Mesenchymal stem cell (in vitro differentiated cells and primary cell): ENCODE results near the gene DPH1. TPM values are rescaled to one million over a fixed set of nuclear protein-coding genes. Genes with fewer than 3 reads are reported as not detected.
"Not testable (repeated sequence)": the region's sequence is repeated elsewhere in the genome, so short reads cannot be mapped to it uniquely, and the experiment has no call there.

Experiments
- DNase-seq: peaks from one replicate; pipeline ENCODE4 v3.0.0-alpha.2; 2013
- H2AFZ ChIP-seq: one replicate; pipeline ENCODE4 v1.6.1; 2013; ENCODE audit warnings: low read depth, mild to moderate bottlenecking, control low read depth, inconsistent platforms, low read length, moderate library complexity
- H2AK5ac ChIP-seq: 2 replicates; pipeline ENCODE4 v1.6.1; 2013; ENCODE audit warnings: low read length, moderate library complexity, mild to moderate bottlenecking, inconsistent platforms; ENCODE audit not compliant: severe bottlenecking
- H2BK120ac ChIP-seq: one replicate; pipeline ENCODE4 v1.6.1; 2013; ENCODE audit warnings: low read depth, mild to moderate bottlenecking, inconsistent platforms, low read length, moderate library complexity
- H2BK12ac ChIP-seq, 2 experiments: one replicate each; pipeline ENCODE4 v1.6.1; 2013; ENCODE audit warnings: inconsistent platforms in 2 of 2, low read length in 2 of 2, mild to moderate bottlenecking in 2 of 2, moderate library complexity in 2 of 2, control low read depth in 1 of 2
- H2BK15ac ChIP-seq: one replicate; pipeline ENCODE4 v1.6.1; 2013; ENCODE audit warnings: mild to moderate bottlenecking, low read depth, inconsistent platforms; ENCODE audit not compliant: poor library complexity, severe bottlenecking
- H2BK5ac ChIP-seq: 2 replicates; pipeline ENCODE4 v1.6.1; 2013; ENCODE audit warnings: low read depth, mild to moderate bottlenecking, low read length, control low read depth, inconsistent platforms; ENCODE audit not compliant: poor library complexity, severe bottlenecking
- H3K14ac ChIP-seq, 2 experiments: one replicate each; pipeline ENCODE4 v1.6.1; 2013; ENCODE audit warnings: inconsistent platforms in 2 of 2, low read length in 2 of 2, control low read depth in 1 of 2, mild to moderate bottlenecking in 1 of 2, moderate library complexity in 1 of 2
- H3K18ac ChIP-seq, 2 experiments: one replicate each; pipeline ENCODE4 v1.6.1; 2013; ENCODE audit warnings: inconsistent platforms in 2 of 2, low read length in 2 of 2, control low read depth in 1 of 2, low read depth in 1 of 2, mild to moderate bottlenecking in 1 of 2
- H3K23ac ChIP-seq, 2 experiments: one replicate each; pipeline ENCODE4 v1.6.1; 2013; ENCODE audit warnings: inconsistent platforms in 2 of 2, low read length in 2 of 2, mild to moderate bottlenecking in 2 of 2, moderate library complexity in 2 of 2, control low read depth in 1 of 2
- H3K27ac ChIP-seq: 2 replicates; pipeline ENCODE4 v1.5.1; 2013; ENCODE audit warnings: mild to moderate bottlenecking, moderate library complexity, low read length, control low read depth, inconsistent platforms; ENCODE audit not compliant: poor library complexity, severe bottlenecking
- H3K27me3 ChIP-seq, 2 experiments: 2 replicates each; pipeline versions ENCODE4 v1.6.1 to v1.7.0; 2013; ENCODE audit warnings: low read length in 2 of 2, mild to moderate bottlenecking in 2 of 2, moderate library complexity in 2 of 2, control low read depth in 1 of 2, inconsistent platforms in 1 of 2; ENCODE audit not compliant: control insufficient read depth in 1 of 2, insufficient read depth in 1 of 2
- H3K36me3 ChIP-seq, 2 experiments: 2 replicates each; pipeline versions ENCODE4 v1.6.1 to v1.7.0; 2013; ENCODE audit warnings: low read length in 2 of 2, control low read depth in 1 of 2, inconsistent platforms in 1 of 2, low read depth in 1 of 2, mild to moderate bottlenecking in 1 of 2; ENCODE audit not compliant: insufficient read depth in 2 of 2, control insufficient read depth in 1 of 2
- H3K4ac ChIP-seq, 2 experiments: one replicate each; pipeline ENCODE4 v1.6.1; 2013; ENCODE audit warnings: inconsistent platforms in 2 of 2, low read length in 2 of 2, mild to moderate bottlenecking in 2 of 2, moderate library complexity in 2 of 2, control low read depth in 1 of 2, low read depth in 1 of 2
- H3K4me1 ChIP-seq: 2 replicates; pipeline ENCODE4 v1.6.1; 2013; ENCODE audit warnings: low read depth, low read length, control low read depth; ENCODE audit not compliant: control insufficient read depth, insufficient read depth
- H3K4me2 ChIP-seq: 2 replicates; pipeline ENCODE4 v1.6.1; 2013; ENCODE audit warnings: low read length, mild to moderate bottlenecking, inconsistent platforms; ENCODE audit not compliant: poor library complexity, severe bottlenecking
- H3K4me3 ChIP-seq, 2 experiments: 2 replicates each; pipeline versions ENCODE4 v1.5.1 to v1.7.0; 2013; ENCODE audit warnings: low read length in 2 of 2, mild to moderate bottlenecking in 2 of 2, control low read depth in 1 of 2, low read depth in 1 of 2; ENCODE audit not compliant: insufficient read depth in 1 of 2
- H3K79me1 ChIP-seq: replicated peaks from 2 replicates; pipeline ENCODE4 v1.6.1; 2013; ENCODE audit warnings: mild to moderate bottlenecking, control low read depth, low read length, inconsistent platforms; ENCODE audit not compliant: poor library complexity, severe bottlenecking
- H3K9ac ChIP-seq: 2 replicates; pipeline ENCODE4 v1.7.0; 2013; ENCODE audit warnings: mild to moderate bottlenecking, low read length, moderate library complexity
- H3K9me3 ChIP-seq: 2 replicates; pipeline ENCODE4 v1.7.0; 2013; ENCODE audit warnings: mild to moderate bottlenecking, low read length; ENCODE audit not compliant: control insufficient read depth
- H4K8ac ChIP-seq: one replicate; pipeline ENCODE4 v1.6.1; 2013; ENCODE audit warnings: inconsistent platforms, mild to moderate bottlenecking, low read length, moderate library complexity
- H4K91ac ChIP-seq: one replicate; pipeline ENCODE4 v1.6.1; 2013; ENCODE audit warnings: mild to moderate bottlenecking, low read length, inconsistent platforms
- WGBS: methylation state at CpG from one replicate; pipeline ENCODE4 v1.1.7; 2013; ENCODE audit warnings: mixed read lengths; 5-methylcytosine and 5-hydroxymethylcytosine counted together
- polyA plus RNA-seq, 2 experiments: library from polyadenylated mRNA; stranded (reverse); fragments of 200-250 nt; gene quantifications; one replicate each; pipeline ENCODE4 v1.2.3, GENCODE V29; 2013

DPH1 gene
- polyA plus RNA-seq (2013, experiment 1 of 2), result 24.6 TPM
- polyA plus RNA-seq (2013, experiment 2 of 2), result 23.7 TPM

DNA sequence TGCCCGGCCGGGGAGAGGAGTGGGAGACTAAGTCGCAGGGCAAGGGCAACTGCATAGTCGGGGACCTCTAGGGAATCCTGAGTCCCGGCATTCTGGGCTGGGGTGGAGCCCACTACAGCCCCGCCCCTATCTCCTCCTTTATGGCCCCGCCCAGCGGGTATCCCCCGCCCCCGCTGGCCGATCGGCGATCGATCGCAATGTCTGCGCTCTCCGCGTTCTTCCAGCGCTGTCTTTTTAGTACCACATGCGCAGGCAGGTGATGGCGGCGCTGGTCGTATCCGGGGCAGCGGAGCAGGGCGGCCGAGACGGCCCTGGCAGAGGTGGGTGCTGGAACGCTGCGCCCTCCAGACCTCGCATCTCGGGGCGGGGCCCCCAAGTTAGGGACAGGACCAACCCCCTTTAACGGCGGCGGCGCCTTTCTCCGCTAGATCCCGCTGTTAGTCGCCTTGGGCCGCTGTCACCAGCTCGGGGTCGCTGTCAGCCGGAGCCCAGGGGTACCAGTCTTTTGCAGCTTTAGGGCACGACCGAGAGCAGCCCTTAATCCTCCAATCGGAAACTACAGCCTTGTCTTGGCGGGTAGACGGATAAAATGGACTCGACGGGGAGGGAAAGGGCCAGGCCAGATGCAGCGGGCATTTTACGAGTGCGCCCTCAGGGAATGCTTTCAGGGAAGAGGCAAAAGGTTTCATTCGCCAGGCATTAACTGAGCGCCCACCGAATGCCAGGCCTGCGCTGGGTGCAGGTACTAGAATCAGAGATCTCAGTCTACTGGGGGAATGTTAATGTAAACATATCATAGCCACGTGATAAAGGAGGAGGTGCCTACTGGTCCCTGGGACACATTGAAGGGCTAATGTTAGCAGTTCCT is at the start of gene DPH1:
Gene DPH1 (plus strand): TSS at position 243 of the 868 bp plus-strand sequence. CDS start 17 bp downstream, at position 260.
- Histone ChIP-seq H3K4me2 (peak within 1 kb of the TSS; percentile 69), H3K14ac (peak within 1 kb of the TSS in 1 of 2 experiments; percentile 0), H3K4me3 (peak within 1 kb of the TSS; percentile 75 to 91), H2BK5ac (no peak within 1 kb of the TSS), H2BK15ac (peak within 1 kb of the TSS; percentile 12), H3K18ac (peak within 1 kb of the TSS; percentile 65 to 90), H3K27ac (no peak within 1 kb of the TSS), H4K8ac (peak within 1 kb of the TSS; percentile 84), H3K9ac (peak within 1 kb of the TSS; percentile 90), H3K4me1 (peaks cover 40% of the 10 kb centered on the region), H2BK12ac (peak within 1 kb of the TSS in 1 of 2 experiments; percentile 61), H2AFZ (peak within 1 kb of the TSS; percentile 86), H2BK120ac (no peak within 1 kb of the TSS), H3K23ac (no peak within 1 kb of the TSS), H3K9me3 (no peaks in the 10 kb centered on the region), H2AK5ac (peak within 1 kb of the TSS; percentile 39), H3K79me1 (peaks cover 23% of the 10 kb centered on the region), H3K27me3 (peaks cover 22 to 29% of the 10 kb centered on the region in 2 experiments), H3K36me3 (peaks cover 7 to 12% of the 10 kb centered on the region in 2 experiments), H4K91ac (peak within 1 kb of the TSS; percentile 48), H3K4ac (peak within 1 kb of the TSS in 1 of 2 experiments; percentile 57)
- peak; percentile 96 for DNase-seq
- 3% methylated on average over 59 of the region's 59 CpGs for WGBS

DNA sequence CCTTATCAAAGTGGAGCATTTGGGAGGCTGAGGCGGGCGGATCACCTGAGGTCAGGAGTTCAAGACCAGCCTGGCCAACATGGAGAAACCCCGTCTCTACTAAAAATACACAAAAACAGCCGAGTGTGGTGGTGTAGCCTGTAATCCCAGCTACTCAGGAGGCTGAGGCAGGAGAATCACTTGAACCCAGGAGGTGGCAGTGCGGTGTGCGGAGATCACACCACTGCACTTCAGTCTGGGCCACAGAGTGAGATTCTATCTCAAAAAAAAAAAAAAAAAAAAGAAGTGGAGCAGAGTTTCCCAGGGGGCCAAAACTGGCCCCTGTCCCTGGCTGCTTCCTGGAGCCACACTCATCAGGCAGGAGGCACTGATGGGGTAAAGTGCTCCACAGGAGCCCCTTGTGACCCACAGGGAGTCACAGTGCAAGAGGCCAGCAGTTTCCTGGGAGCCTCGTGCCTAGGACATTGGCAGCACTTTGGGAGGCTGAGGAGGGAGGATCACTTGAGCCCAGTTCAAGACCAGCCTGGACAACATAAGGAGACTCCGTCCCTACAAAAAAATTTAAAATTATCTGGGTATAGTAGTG is 49.2 kb upstream of the DPH1 start:
- DNase-seq, result no peak
- Histone ChIP-seq H4K91ac (no peak overlapping the region), H2AFZ (no peak overlapping the region), H3K4me1 (peaks cover 47% of the 10 kb centered on the region), H3K4me2 (no peak overlapping the region), H2BK12ac (no peak overlapping the region), H3K36me3 (no peaks in the 10 kb centered on the region), H3K9ac (no peak overlapping the region), H3K14ac (no peak overlapping the region), H3K4ac (no peak overlapping the region), H2BK120ac (no peak overlapping the region), H3K9me3 (no peaks in the 10 kb centered on the region), H2AK5ac (no peak overlapping the region), H3K79me1 (no peaks in the 10 kb centered on the region), H3K27ac (no peak overlapping the region), H3K18ac (no peak overlapping the region), H3K23ac (no peak overlapping the region), H2BK5ac (no peak overlapping the region), H3K4me3 (no peak overlapping the region), H3K27me3 (peaks cover 23 to 32% of the 10 kb centered on the region in 2 experiments), H2BK15ac (no peak overlapping the region), H4K8ac (no peak overlapping the region)
- 88% methylated on average over 4 of the region's 8 CpGs for WGBS

DNA sequence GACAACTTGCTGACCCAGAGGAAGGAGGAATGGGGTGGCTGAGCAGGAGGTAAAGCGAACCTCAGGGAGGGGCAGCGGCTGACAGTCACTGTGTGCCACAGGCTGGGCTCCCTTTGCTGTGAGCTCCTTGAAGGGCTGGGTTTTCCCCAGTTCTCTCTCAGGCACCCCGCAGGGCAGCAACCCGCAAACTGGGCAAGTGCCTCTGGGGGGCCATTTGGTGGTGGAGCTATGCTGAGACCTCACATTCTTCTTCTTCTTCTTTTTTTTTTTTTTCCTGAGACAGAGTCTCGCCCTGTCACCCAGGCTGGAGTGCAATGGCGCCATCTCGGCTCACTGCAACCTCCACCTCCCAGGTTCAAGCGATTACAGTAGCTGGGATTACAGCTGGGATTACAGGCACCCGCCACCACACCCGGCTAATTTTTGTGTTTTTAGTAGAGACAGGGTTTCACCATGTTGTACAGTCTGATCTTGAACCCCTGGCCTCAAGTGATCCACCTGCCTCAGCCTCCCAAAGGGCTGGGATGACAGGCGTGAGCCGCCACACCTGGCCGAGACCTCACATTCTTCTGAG is 47.1 kb upstream of the DPH1 start:
- H2BK5ac ChIP-seq, H3K27ac ChIP-seq, H3K18ac ChIP-seq, DNase-seq, H3K79me1 ChIP-seq, H3K4ac ChIP-seq, H2AFZ ChIP-seq, H3K4me2 ChIP-seq, H3K9me3 ChIP-seq, H3K4me3 ChIP-seq, H4K8ac ChIP-seq, H3K9ac ChIP-seq, H3K36me3 ChIP-seq, H2AK5ac ChIP-seq, H2BK120ac ChIP-seq, H2BK15ac ChIP-seq, H3K23ac ChIP-seq, H2BK12ac ChIP-seq, H4K91ac ChIP-seq: not testable (repeated sequence)
- Histone ChIP-seq H3K4me1 (peaks cover 44% of the 10 kb centered on the region), H3K14ac (peak overlapping the region in 1 of 2 experiments; percentile 74), H3K27me3 (peaks cover 7 to 12% of the 10 kb centered on the region in 2 experiments)
- WGBS, result 76% methylated on average over 12 of the region's 13 CpGs

DNA sequence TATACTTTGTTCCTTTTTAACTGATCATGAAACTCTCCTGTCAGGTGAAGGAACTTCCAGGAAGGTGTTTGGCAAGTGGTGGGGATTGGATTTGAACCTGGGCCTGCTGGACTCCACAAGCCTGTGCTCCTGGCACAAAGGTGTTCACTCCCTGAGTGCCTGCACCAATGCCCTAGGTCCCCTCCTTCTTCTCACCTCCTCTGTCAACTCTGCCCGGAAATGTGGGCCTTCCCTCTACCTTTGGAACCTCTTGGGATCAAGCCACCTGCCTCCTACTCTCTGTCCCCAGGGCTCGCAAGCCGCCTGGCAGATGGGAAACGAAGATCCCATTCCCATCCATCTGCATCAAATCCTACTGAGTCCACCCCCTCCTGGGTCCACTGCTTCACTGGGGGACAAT is 44.9 kb upstream of the DPH1 start:
- no peak overlapping the region for H3K14ac ChIP-seq
- no peak overlapping the region for H4K91ac ChIP-seq
- H3K4me2 ChIP-seq, result no peak overlapping the region
- H3K4me3 ChIP-seq, result no peak overlapping the region
- H2BK5ac ChIP-seq, result no peak overlapping the region
- no peak overlapping the region for H3K4ac ChIP-seq
- no peak overlapping the region for H2BK15ac ChIP-seq
- no peaks in the 10 kb centered on the region for H3K79me1 ChIP-seq
- peaks cover 0 to 2% of the 10 kb centered on the region in 2 experiments for H3K27me3 ChIP-seq
- H4K8ac ChIP-seq, result no peak overlapping the region
- 88% methylated on average over 4 of the region's 4 CpGs for WGBS
- no peaks in the 10 kb centered on the region for H3K36me3 ChIP-seq
- no peak overlapping the region for H3K9ac ChIP-seq
- no peak overlapping the region for H2BK12ac ChIP-seq
- no peak overlapping the region for H3K23ac ChIP-seq
- no peak overlapping the region for H3K18ac ChIP-seq
- H2BK120ac ChIP-seq, result no peak overlapping the region
- no peak overlapping the region for H2AK5ac ChIP-seq
- no peak overlapping the region for H2AFZ ChIP-seq
- no peak for DNase-seq
- peaks cover 32% of the 10 kb centered on the region for H3K4me1 ChIP-seq
- H3K9me3 ChIP-seq, result no peaks in the 10 kb centered on the region
- H3K27ac ChIP-seq, result no peak overlapping the region
